Measurements from ENCODE around the gene SPOUT1.

GRCh38 chr9:128802482-128802881 is 27.1 kb downstream of the SPOUT1 start:
- TF ChIP-seq TAF1 (IDR thresholded peaks at IDR 0.05; ENCODE audit: borderline replicate concordance, low read depth, low read length) (no peak), POLR2A (IDR thresholded peaks at IDR 0.05; ENCODE audit: low read depth, low read length) (no peak), POLR2AphosphoS5 (IDR thresholded peaks at IDR 0.05; ENCODE audit: low read depth, low read length) (no peak)
